GM12875 (cell line): Measurements from ENCODE around the gene PCDHB16.
"Not testable (repeated sequence)": the region's sequence is repeated elsewhere in the genome, so short reads cannot be mapped to it uniquely, and the experiment has no call there.

Experiments
- H3K4me3 ChIP-seq: one replicate; pipeline ENCODE4 v1.5.1; 2011; ENCODE audit warnings: low read depth, low read length, control low read depth
- TF ChIP-seq, protein P1 (sequence below): IDR thresholded peaks from 2 replicates; pipeline ENCODE4 v1.5.1; 2011; ENCODE audit warnings: low read depth, mild to moderate bottlenecking, control low read depth, inconsistent platforms, low read length, moderate library complexity, borderline replicate concordance; ENCODE audit not compliant: insufficient read depth

The PCDHB16 gene

GRCh38 chr5:141199359-141200235, 17.4 kb downstream of the PCDHB16 start, which contains the start of gene PCDHB11:
Gene PCDHB11 (plus strand): TSS chr5:141199627. CDS start chr5:141199775, 148 bp downstream.
- no peak within 1 kb of the TSS for H3K4me3 ChIP-seq
- TF ChIP-seq, protein P1, sequence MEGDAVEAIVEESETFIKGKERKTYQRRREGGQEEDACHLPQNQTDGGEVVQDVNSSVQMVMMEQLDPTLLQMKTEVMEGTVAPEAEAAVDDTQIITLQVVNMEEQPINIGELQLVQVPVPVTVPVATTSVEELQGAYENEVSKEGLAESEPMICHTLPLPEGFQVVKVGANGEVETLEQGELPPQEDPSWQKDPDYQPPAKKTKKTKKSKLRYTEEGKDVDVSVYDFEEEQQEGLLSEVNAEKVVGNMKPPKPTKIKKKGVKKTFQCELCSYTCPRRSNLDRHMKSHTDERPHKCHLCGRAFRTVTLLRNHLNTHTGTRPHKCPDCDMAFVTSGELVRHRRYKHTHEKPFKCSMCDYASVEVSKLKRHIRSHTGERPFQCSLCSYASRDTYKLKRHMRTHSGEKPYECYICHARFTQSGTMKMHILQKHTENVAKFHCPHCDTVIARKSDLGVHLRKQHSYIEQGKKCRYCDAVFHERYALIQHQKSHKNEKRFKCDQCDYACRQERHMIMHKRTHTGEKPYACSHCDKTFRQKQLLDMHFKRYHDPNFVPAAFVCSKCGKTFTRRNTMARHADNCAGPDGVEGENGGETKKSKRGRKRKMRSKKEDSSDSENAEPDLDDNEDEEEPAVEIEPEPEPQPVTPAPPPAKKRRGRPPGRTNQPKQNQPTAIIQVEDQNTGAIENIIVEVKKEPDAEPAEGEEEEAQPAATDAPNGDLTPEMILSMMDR, result no peak

DNA sequence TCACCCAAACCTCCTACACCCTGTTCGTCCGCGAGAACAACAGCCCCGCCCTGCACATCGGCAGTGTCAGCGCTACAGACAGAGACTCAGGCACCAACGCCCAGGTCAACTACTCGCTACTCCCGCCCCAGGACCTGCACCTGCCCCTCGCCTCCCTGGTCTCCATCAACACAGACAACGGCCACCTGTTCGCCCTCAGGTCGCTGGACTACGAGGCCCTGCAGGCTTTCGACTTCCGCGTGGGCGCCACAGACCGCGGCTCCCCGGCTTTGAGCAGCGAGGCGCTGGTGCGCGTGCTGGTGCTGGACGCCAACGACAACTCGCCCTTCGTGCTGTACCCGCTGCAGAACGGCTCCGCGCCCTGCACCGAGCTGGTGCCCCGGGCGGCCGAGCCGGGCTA, 18.9 kb downstream of the PCDHB16 start:
- H3K4me3 ChIP-seq, result not testable (repeated sequence)

DNA sequence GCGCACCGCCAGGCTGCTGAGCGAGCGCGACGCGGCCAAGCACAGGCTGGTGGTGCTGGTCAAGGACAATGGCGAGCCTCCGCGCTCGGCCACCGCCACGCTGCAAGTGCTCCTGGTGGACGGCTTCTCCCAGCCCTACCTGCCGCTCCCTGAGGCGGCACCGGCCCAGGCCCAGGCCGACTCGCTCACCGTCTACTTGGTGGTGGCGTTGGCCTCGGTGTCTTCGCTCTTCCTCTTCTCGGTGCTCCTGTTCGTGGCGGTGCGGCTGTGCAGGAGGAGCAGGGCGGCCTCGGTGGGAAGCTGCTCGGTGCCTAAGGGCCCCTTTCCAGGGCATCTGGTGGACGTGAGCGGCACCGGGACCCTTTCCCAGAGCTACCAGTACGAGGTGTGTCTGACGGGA, 19.5 kb downstream of the PCDHB16 start:
- not testable (repeated sequence) for H3K4me3 ChIP-seq

DNA sequence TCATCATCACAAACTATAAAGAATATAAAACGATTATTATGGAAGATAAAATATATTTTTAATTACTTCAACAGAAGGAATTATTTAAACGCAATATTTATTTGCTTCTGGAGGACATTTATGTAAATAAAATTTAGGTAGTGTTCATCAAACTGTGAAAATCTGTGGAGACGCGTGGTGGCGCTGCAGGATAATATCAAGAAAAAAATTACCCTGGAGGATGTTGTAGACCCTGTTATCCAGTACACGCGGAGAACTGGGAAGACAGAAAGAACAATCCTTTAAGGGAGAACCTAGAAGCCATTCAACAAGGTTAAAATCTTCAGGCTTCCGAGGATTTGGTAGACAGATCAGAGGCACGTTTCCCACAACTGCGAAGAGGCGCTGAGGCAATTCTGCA, 26.3 kb downstream of the PCDHB16 start, which contains the start of gene PCDHB12:
PCDHB12 (plus strand) TSS at position 242 of the 400 bp plus-strand sequence. CDS start 189 bp downstream, outside the sequence.
- no peak within 1 kb of the TSS for H3K4me3 ChIP-seq
- TF ChIP-seq, protein P1, result no peak

GRCh38 chr5:141210281-141210680, 28.1 kb downstream of the PCDHB16 start:
- H3K4me3 ChIP-seq, result not testable (repeated sequence)

DNA sequence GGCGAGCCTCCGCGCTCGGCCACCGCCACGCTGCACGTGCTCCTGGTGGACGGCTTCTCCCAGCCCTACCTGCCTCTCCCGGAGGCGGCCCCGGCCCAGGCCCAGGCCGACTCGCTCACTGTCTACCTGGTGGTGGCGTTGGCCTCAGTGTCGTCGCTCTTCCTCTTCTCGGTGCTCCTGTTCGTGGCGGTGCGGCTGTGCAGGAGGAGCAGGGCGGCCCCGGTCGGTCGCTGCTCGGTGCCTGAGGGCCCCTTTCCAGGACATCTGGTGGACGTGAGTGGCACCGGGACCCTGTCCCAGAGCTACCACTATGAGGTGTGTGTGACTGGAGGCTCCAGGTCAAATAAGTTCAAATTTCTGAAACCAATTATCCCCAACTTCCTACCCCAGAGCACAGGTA, 28.7 kb downstream of the PCDHB16 start:
- not testable (repeated sequence) for H3K4me3 ChIP-seq

DNA sequence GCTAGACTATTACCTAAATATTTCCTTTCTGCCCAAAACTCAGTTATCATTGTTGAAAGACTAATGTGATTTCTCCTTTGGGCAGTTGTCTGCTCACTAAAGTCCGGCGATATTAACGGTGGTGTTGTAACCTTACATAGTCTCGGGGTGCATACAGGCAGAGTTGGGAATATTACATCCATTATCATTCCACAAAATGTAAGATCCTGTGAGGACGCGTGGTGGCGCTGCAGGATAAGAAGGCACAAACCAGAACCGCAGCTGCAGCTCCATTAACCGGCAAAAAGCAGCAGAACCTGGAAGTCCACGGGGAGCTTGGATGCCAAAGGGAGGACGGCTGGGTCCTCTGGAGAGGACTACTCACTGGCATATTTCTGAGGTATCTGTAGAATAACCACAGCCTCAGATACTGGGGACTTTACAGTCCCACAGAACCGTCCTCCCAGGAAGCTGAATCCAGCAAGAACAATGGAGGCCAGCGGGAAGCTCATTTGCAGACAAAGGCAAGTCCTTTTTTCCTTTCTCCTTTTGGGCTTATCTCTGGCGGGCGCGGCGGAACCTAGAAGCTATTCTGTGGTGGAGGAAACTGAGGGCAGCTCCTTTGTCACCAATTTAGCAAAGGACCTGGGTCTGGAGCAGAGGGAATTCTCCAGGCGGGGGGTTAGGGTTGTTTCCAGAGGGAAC, 31.6 kb downstream of the PCDHB16 start, which contains the start of gene PCDHB13:
PCDHB13 (plus strand) TSS at position 264 of the 684 bp plus-strand sequence; CDS start at position 469, 205 bp downstream.
- not testable (repeated sequence) for H3K4me3 ChIP-seq

- not testable (repeated sequence) for H3K4me3 ChIP-seq
Observed at GRCh38 chr5:141214583-141214982, 32.4 kb downstream of the PCDHB16 start.

GRCh38 chr5:141215504-141215903, 33.3 kb downstream of the PCDHB16 start:
- H3K4me3 ChIP-seq, result not testable (repeated sequence)

DNA sequence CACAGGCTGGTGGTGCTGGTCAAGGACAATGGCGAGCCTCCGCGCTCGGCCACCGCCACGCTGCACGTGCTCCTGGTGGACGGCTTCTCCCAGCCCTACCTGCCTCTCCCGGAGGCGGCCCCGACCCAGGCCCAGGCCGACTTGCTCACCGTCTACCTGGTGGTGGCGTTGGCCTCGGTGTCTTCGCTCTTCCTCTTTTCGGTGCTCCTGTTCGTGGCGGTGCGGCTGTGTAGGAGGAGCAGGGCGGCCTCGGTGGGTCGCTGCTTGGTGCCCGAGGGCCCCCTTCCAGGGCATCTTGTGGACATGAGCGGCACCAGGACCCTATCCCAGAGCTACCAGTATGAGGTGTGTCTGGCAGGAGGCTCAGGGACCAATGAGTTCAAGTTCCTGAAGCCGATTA, 33.8 kb downstream of the PCDHB16 start:
- not testable (repeated sequence) for H3K4me3 ChIP-seq

DNA sequence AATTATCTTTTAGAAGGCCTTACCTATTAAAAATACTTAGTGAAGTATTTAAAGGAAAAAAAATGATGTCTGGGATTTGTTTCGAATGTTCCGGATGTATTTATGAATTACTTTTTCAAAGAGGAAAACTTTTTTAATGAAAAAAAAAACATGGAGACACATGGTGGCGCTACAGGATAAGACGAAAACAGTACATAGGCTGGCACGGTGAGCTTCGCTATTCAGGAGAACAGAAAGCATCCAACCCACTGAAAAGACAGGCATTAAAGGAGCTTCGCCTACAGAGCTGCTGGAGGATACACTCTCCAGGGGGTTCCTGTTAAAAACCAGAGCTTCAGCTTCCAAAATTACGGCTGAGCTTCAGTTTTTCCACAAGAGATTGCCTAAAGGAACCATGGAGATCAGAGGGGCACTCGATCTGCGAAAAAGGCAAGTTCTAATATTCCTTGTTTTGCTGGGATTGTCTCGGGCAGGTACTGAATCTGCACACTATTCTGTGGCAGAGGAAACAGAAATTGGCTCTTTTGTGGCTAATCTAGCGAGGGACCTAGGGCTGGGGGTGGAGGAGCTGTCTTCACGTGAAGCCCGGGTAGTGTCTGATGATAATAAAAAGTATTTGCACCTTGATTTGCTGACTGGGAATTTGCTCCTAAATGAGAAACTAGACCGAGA, 41.1 kb downstream of the PCDHB16 start, which contains the start of gene PCDHB14:
PCDHB14 (plus strand) TSS at position 232 of the 672 bp plus-strand sequence; CDS start at position 395, 163 bp downstream.
- TF ChIP-seq, protein P1, result no peak
- no peak within 1 kb of the TSS for H3K4me3 ChIP-seq

GRCh38 chr5:141224844-141225243, 42.7 kb downstream of the PCDHB16 start:
- not testable (repeated sequence) for H3K4me3 ChIP-seq

DNA sequence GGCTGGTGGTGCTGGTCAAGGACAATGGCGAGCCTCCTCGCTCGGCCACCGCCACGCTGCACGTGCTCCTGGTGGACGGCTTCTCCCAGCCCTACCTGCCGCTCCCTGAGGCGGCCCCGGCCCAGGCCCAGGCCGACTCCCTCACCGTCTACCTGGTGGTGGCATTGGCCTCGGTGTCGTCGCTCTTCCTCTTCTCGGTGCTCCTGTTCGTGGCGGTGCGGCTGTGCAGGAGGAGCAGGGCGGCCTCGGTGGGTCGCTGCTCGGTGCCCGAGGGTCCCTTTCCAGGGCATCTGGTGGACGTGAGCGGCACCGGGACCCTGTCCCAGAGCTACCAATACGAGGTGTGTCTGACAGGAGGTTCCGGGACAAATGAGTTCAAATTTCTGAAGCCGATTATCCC, 43.2 kb downstream of the PCDHB16 start:
- H3K4me3 ChIP-seq, result not testable (repeated sequence)
